HEK293T (cell line): ENCODE measurements around the gene CRNKL1.

Experiments used
- FOXK2 ChIP-seq: fragments of 450-650 bp; IDR thresholded peaks from 2 replicates; pipeline ENCODE4 v1.6.1; 2016; ENCODE audit warnings: mild to moderate bottlenecking
- TARDBP ChIP-seq: fragments of 450-650 bp; IDR thresholded peaks from 2 replicates; pipeline ENCODE4 v1.6.1; 2016

DNA sequence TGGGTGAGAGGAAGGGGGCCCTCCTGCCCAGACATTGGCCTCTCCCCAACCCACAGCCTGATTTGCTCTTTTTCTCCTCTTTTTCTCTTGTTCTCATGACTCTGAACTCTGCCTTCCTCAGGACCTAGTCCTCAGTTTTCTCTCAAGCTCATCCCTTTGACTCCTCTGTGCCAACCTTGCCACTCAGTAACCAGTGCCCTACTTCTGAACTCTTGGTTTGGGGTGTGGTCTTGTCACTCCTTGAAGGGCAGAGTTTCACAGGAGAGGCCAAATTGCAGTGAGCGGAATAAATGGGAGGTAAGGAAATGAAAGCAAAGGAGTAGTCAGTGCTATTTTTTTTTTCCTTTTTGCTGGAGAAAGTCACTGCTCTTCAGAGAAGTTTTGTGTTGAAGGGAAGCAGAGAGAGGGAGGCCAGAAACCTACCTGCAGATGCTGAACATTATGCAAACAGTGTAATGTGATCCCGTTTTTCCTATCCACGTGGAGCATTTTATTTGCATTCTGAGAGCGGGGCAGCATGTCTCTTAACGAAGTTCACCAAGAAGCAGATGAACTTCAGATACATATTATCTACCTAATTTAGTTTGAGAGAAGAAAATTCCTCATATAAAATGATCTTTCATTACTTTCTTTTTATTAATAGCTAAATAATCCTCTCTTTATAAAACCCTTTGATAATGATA is 27.0 kb upstream of the CRNKL1 start:
- TF ChIP-seq FOXK2: no peak
- no peak for TF ChIP-seq TARDBP
